Measurements from ENCODE around the gene PHACTR3. TPM values are rescaled to one million over a fixed set of nuclear protein-coding genes. Genes with fewer than 3 reads are reported as not detected.

PHACTR3 gene
- total RNA-seq, 1 donor = not detected

DNA sequence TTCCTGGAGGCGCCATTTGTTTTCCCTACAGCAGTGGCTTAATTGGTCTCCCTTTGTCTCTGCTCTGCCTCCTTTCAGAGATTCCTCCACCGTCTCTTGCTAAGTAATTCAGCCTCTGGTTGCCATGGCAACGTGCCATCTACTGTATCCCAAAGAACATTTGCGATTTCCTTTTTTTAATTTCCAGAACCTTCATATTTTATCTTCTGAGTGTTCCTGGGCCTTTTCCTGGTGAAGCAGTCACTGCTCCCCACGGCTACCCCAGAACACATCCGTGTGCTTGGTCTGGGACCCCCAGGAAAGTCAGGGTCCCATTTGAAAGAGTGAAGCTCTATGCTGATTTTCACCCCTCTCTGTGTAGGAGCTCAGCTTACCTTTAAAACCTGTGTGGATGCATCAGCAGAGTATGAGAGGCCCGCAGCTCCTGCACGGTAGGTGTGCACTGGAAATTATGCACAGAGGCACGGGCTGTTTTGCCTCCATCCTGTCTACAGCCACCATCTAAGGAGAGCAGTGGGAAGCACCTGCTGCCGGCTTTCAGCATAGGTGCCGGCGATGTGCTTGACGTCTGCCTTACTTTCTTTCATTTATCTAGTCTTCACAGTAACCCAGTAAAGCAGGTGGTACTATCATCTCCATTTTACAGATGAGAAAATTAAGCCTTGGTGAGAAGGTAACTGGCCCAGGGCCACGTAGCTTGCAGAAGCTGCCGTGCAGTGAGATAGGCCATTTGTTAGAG, 206.3 kb downstream of the PHACTR3 start:
- H2AFZ ChIP-seq (ENCODE audit: low read length) = no peak overlapping the region

DNA sequence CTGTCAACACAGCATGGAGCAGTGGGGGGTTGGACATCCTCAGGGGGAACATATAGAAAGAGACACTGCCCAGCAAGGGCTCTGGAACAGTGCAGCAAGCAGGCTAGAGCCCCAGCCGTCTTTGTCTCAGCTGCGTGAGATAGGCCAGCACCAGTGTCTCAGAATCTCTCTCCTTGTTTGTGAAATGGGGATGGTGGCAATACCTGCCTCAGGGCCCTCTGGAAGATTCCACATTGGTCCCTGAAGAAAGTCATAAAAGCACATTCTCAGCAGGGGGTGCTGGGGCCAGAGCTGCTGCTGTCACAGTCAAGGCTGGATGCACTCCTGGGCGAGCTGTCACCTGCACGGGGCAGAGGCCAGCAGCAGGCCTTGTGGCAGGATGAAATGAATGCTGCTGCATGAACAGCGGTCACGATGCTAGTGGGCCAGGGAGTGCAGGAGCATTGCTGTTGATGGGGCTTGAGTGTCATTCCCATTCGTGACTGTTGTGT, 207.4 kb downstream of the PHACTR3 start:
- H3K79me2 ChIP-seq (ENCODE audit: insufficient read depth, low read length) = no peaks in the 10 kb centered on the region
- no peaks in the 10 kb centered on the region for H3K9me3 ChIP-seq (ENCODE audit: low read depth, low read length)
- no peak overlapping the region for H2AFZ ChIP-seq (ENCODE audit: low read length)
- no peak for DNase-seq (ENCODE audit: insufficient read length, low spot score, missing footprints)
- TF ChIP-seq, protein P1, sequence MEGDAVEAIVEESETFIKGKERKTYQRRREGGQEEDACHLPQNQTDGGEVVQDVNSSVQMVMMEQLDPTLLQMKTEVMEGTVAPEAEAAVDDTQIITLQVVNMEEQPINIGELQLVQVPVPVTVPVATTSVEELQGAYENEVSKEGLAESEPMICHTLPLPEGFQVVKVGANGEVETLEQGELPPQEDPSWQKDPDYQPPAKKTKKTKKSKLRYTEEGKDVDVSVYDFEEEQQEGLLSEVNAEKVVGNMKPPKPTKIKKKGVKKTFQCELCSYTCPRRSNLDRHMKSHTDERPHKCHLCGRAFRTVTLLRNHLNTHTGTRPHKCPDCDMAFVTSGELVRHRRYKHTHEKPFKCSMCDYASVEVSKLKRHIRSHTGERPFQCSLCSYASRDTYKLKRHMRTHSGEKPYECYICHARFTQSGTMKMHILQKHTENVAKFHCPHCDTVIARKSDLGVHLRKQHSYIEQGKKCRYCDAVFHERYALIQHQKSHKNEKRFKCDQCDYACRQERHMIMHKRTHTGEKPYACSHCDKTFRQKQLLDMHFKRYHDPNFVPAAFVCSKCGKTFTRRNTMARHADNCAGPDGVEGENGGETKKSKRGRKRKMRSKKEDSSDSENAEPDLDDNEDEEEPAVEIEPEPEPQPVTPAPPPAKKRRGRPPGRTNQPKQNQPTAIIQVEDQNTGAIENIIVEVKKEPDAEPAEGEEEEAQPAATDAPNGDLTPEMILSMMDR (IDR thresholded peaks at IDR 0.05; ENCODE audit: extremely low read depth, low read depth, low read length) = no peak
- H3K4me2 ChIP-seq (ENCODE audit: insufficient read depth, low read length) = no peak overlapping the region
- no peak overlapping the region for H3K4me3 ChIP-seq (ENCODE audit: insufficient read depth, low read length)
- H3K27ac ChIP-seq (ENCODE audit: low read depth, low read length) = no peak overlapping the region
- H3K27me3 ChIP-seq (ENCODE audit: insufficient read depth, low read length) = no peaks in the 10 kb centered on the region
- H3K36me3 ChIP-seq (ENCODE audit: insufficient read depth, low read length) = no peaks in the 10 kb centered on the region
- H3K4me1 ChIP-seq (ENCODE audit: insufficient read depth, low read length) = no peaks in the 10 kb centered on the region
- no peaks in the 10 kb centered on the region for H4K20me1 ChIP-seq (ENCODE audit: insufficient read depth, low read length)

More for the DNA sequence above, 206.3 kb downstream of the PHACTR3 start:
- Histone ChIP-seq H3K4me1 (ENCODE audit: insufficient read depth, low read length) (no peaks in the 10 kb centered on the region), H3K9me3 (ENCODE audit: low read depth, low read length) (no peaks in the 10 kb centered on the region), H4K20me1 (ENCODE audit: insufficient read depth, low read length) (no peaks in the 10 kb centered on the region), H3K27me3 (ENCODE audit: insufficient read depth, low read length) (no peaks in the 10 kb centered on the region), H3K27ac (ENCODE audit: low read depth, low read length) (no peak overlapping the region), H3K4me3 (ENCODE audit: insufficient read depth, low read length) (no peak overlapping the region), H3K4me2 (ENCODE audit: insufficient read depth, low read length) (no peak overlapping the region), H3K36me3 (ENCODE audit: insufficient read depth, low read length) (no peaks in the 10 kb centered on the region), H3K79me2 (ENCODE audit: insufficient read depth, low read length) (no peaks in the 10 kb centered on the region)
- TF ChIP-seq, protein P1 (IDR thresholded peaks at IDR 0.05; ENCODE audit: extremely low read depth, low read depth, low read length) = no peak
- DNase-seq (ENCODE audit: insufficient read length, low spot score, missing footprints) = no peak

DNA sequence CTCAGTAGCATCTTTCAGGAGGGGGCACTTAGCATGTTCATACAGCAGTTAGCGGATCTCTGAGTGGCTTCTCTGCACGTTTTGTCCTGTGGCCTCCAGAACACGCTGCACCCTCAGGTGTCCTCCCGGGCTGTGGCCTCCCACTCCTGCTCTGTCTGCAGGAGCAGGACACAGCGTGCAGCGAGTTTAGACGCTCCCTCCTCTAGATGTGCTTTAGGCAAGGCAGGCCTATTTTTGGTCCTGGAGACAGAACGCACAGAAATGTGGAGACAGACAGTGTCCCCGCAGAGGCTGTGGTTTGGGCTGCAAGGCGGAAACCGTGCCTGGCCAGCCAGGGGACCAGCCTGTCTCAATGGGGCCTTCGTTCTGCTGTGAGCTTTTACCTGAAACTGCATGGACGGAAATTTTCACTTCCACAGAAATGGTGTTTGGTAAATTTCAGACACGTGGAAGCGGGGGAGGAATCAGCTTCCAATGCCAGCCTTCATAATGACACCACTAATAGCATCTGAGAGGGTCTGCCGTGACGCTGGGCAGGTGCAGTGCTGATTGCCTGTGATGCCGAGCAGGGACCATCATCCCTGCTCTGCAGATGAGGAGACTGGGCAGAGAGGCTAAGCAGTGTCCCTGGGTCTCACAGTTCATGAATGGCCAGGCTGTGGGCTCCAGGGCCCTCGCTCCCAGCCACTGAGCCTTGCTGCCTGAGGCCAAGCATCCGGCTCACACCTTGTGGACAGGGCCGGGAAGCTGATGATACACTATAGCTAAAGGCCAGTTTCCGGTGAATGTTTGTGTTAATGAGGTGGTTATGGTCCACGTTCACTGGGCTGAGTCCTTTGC, 208.2 kb downstream of the PHACTR3 start:
- no peak overlapping the region for H3K4me2 ChIP-seq (ENCODE audit: insufficient read depth, low read length)
- TF ChIP-seq, protein P1 (IDR thresholded peaks at IDR 0.05; ENCODE audit: extremely low read depth, low read depth, low read length) = no peak
- no peaks in the 10 kb centered on the region for H4K20me1 ChIP-seq (ENCODE audit: insufficient read depth, low read length)
- no peaks in the 10 kb centered on the region for H3K27me3 ChIP-seq (ENCODE audit: insufficient read depth, low read length)
- H2AFZ ChIP-seq (ENCODE audit: low read length) = no peak overlapping the region
- no peak overlapping the region for H3K27ac ChIP-seq (ENCODE audit: low read depth, low read length)
- no peaks in the 10 kb centered on the region for H3K79me2 ChIP-seq (ENCODE audit: insufficient read depth, low read length)
- H3K4me1 ChIP-seq (ENCODE audit: insufficient read depth, low read length) = no peaks in the 10 kb centered on the region
- H3K36me3 ChIP-seq (ENCODE audit: insufficient read depth, low read length) = no peaks in the 10 kb centered on the region
- DNase-seq (ENCODE audit: insufficient read length, low spot score, missing footprints) = no peak
- no peaks in the 10 kb centered on the region for H3K9me3 ChIP-seq (ENCODE audit: low read depth, low read length)
- H3K4me3 ChIP-seq (ENCODE audit: insufficient read depth, low read length) = no peak overlapping the region

Measured in osteoblast (primary cell).